CD14-positive monocyte (primary cell): ENCODE measurements around the gene FANCC. TPM values are rescaled to one million over a fixed set of nuclear protein-coding genes. Genes with fewer than 3 reads are reported as not detected.

Source experiments
- DNase-seq, 3 donors: peaks; one replicate each; pipeline ENCODE4 v3.0.0-alpha.2; 2011 to 2022
- H2AFZ ChIP-seq: 2 replicates; pipeline ENCODE4 v1.6.0; 2012; ENCODE audit warnings: mild to moderate bottlenecking, low read depth, low read length, inconsistent platforms; ENCODE audit not compliant: insufficient read depth, poor library complexity, severe bottlenecking
- H3K27ac ChIP-seq, 2 donors: 1 replicate in 1 of 2; 2 replicates in 1 of 2; pipeline ENCODE4 v1.5.1; 2012 to 2013; ENCODE audit warnings: low read length in 2 of 2, control low read depth in 1 of 2, inconsistent platforms in 1 of 2, low read depth in 1 of 2, mild to moderate bottlenecking in 1 of 2
- H3K27me3 ChIP-seq, 2 donors: one replicate each; pipeline versions ENCODE4 v1.6.0 to v1.6.1; 2011 to 2013; ENCODE audit warnings: low read length in 2 of 2; ENCODE audit not compliant: control insufficient read depth in 2 of 2, insufficient read depth in 2 of 2
- H3K36me3 ChIP-seq, 2 donors: replicated peaks in 1 of 2; 1 replicate in 1 of 2; 2 replicates in 1 of 2; pipeline versions ENCODE4 v1.5.1 to v1.6.1; 2012 to 2013; ENCODE audit warnings: low read length in 2 of 2, control low read depth in 1 of 2, inconsistent platforms in 1 of 2, mild to moderate bottlenecking in 1 of 2; ENCODE audit not compliant: insufficient read depth in 2 of 2, control insufficient read depth in 1 of 2
- H3K4me1 ChIP-seq, 2 donors: 1 replicate in 1 of 2; 2 replicates in 1 of 2; pipeline versions ENCODE4 v1.5.1 to v1.6.1; 2012 to 2013; ENCODE audit warnings: low read length in 2 of 2, control low read depth in 1 of 2, inconsistent platforms in 1 of 2, mild to moderate bottlenecking in 1 of 2, moderate library complexity in 1 of 2; ENCODE audit not compliant: insufficient read depth in 2 of 2, control insufficient read depth in 1 of 2
- H3K4me2 ChIP-seq: replicated peaks from 2 replicates; pipeline ENCODE3; 2012; ENCODE audit warnings: low read length, moderate library complexity, mild to moderate bottlenecking; ENCODE audit not compliant: poor library complexity, severe bottlenecking; ENCODE audit errors: extremely low read depth
- H3K4me3 ChIP-seq, 3 experiments: fragments of 200-600 bp in 1 of 3; sonication (generic) in 1 of 3; replicated peaks in 1 of 3; 1 replicate in 2 of 3; 2 replicates in 1 of 3; pipeline ENCODE4 v1.5.1; 2011 to 2013; ENCODE audit warnings: low read length in 3 of 3, mild to moderate bottlenecking in 3 of 3, control low read depth in 2 of 3, low read depth in 2 of 3, inconsistent platforms in 1 of 3, moderate library complexity in 1 of 3
- H3K79me2 ChIP-seq: 2 replicates; pipeline ENCODE4 v1.6.0; 2012; ENCODE audit warnings: mild to moderate bottlenecking, control low read depth, inconsistent platforms, low read length, moderate library complexity; ENCODE audit not compliant: insufficient read depth
- H3K9ac ChIP-seq: 2 replicates; pipeline ENCODE4 v1.6.0; 2017; ENCODE audit warnings: low read length, mild to moderate bottlenecking; ENCODE audit not compliant: insufficient read depth, poor library complexity, severe bottlenecking
- H3K9me3 ChIP-seq, 2 donors: replicated peaks in 1 of 2; 1 replicate in 1 of 2; 2 replicates in 1 of 2; pipeline versions ENCODE4 v1.5.1 to v1.6.1; 2012 to 2013; ENCODE audit warnings: low read length in 2 of 2, control low read depth in 1 of 2; ENCODE audit not compliant: control insufficient read depth in 1 of 2, insufficient read depth in 1 of 2
- H4K20me1 ChIP-seq: 2 replicates; pipeline ENCODE4 v1.6.0; 2012; ENCODE audit warnings: mild to moderate bottlenecking, low read length, control low read depth, moderate library complexity; ENCODE audit not compliant: insufficient read depth
- H3K27ac Mint-ChIP-seq, 7 donors: one replicate each; pipeline ENCODE4 v1.8.0; 2020; ENCODE audit warnings: mild to moderate bottlenecking in 7 of 7, mixed read lengths in 7 of 7, moderate library complexity in 6 of 7, inconsistent platforms in 2 of 7
- H3K27me3 Mint-ChIP-seq, 3 donors: one replicate each; pipeline ENCODE4 v1.8.0; 2021 to 2022; ENCODE audit warnings: low read depth in 3 of 3, mild to moderate bottlenecking in 3 of 3, mixed read lengths in 3 of 3, moderate library complexity in 3 of 3, inconsistent platforms in 1 of 3
- H3K36me3 Mint-ChIP-seq, 2 donors: one replicate each; pipeline ENCODE4 v1.8.0; 2020; ENCODE audit warnings: mixed read lengths in 2 of 2, inconsistent platforms in 1 of 2, mild to moderate bottlenecking in 1 of 2
- H3K4me1 Mint-ChIP-seq: one replicate; pipeline ENCODE4 v1.8.0; 2020; ENCODE audit warnings: mild to moderate bottlenecking, mixed read lengths
- H3K4me3 Mint-ChIP-seq, 2 donors: one replicate each; pipeline ENCODE4 v1.8.0; 2020; ENCODE audit warnings: mild to moderate bottlenecking in 2 of 2, mixed read lengths in 2 of 2, moderate library complexity in 1 of 2
- H3K9me3 Mint-ChIP-seq, 7 donors: one replicate each; pipeline ENCODE4 v1.8.0; 2020 to 2022; ENCODE audit warnings: mixed read lengths in 7 of 7, mild to moderate bottlenecking in 6 of 7, moderate library complexity in 6 of 7, inconsistent platforms in 2 of 7
- WGBS: methylation state at CpG from one replicate; pipeline ENCODE4 v1.1.5; 2013; ENCODE audit warnings: missing lambda C conversion rate; ENCODE audit not compliant: insufficient coverage; 5-methylcytosine and 5-hydroxymethylcytosine counted together
- intact Hi-C, 2 donors: fragments of 100-400 bp; cut with micrococcal nuclease; formaldehyde crosslinking; loops; one replicate each; pipeline versions ENCODE4 v1.15.0 to v1.15.1; 2023
- polyA plus RNA-seq, 3 donors: library from polyadenylated mRNA; depleted of rRNA in 1 of 3; unstranded in 2 of 3; stranded (reverse) in 1 of 3; fragments of 300-500 nt in 2 of 3; fragments of >200 nt in 1 of 3; fragmentation: Illumina TruSeq in 2 of 3; gene quantifications; 1 replicate in 2 of 3; 2 replicates in 1 of 3; pipeline ENCODE4 v1.2.3, GENCODE V29; 2012 to 2021
- TF ChIP-seq, protein P1 (sequence below): fragments of 200-600 bp; IDR thresholded peaks from one replicate; pipeline ENCODE4 v1.8.0; 2022; ENCODE audit warnings: antibody characterized with exemption, mild to moderate bottlenecking

FANCC gene
- polyA plus RNA-seq, 3 donors: 1.2 to 2.2 (median 1.5) TPM

DNA sequence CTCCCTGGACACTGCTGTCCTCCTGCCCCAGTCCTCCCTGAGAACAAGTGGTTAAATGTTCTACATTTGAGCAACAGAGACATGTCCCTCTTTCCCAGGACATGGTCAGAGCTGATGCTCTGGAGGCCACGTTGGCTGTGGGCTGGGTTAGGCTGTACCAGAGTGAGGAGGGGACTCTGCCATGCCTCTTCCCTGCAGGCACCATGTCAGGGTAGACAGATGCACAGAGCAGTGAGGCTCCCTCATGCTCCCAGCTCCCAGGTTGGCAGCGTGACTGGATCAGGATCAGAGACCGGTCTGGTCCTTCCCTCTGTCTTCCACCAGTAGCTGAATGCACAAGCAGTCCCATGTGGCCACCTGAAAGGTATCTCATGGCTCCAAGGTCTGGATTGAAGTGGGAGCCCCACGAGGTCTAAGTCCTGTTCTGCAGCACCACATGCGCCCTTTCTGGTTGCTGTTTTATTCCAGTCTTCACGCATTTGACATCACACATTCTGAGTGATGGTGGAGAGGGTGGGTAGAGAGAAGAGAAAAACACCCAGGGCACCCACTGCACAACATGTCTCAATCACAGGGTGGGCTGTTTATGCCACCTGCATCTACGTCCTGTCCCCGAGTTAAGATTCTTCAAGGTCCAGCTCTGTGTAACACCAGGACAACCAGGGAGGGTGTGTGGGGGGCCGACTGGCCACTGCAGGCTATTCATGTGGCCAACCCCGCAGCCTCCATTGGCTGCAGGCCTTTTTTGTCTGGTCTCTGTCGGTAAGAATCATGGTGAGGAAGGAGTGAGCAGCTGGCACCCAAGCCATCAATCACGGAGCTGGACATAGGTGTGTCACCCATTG, 204.9 kb downstream of the FANCC start:
- no peaks in the 10 kb centered on the region for H3K79me2 ChIP-seq
- Mint-ChIP-seq H3K27me3 (peaks cover 0 to 1% (median 0%) of the 10 kb centered on the region in 3 donors), H3K4me1 (no peaks in the 10 kb centered on the region), H3K36me3 (peaks cover 9 to 16% of the 10 kb centered on the region in 2 donors), H3K27ac (no peak overlapping the region), H3K9me3 (no peaks in the 10 kb centered on the region), H3K4me3 (no peak overlapping the region)
- H3K9ac ChIP-seq: no peak overlapping the region
- H3K4me3 ChIP-seq: no peak overlapping the region
- no peaks in the 10 kb centered on the region for H3K36me3 ChIP-seq
- H3K27me3 ChIP-seq: no peaks in the 10 kb centered on the region
- no peaks in the 10 kb centered on the region for H4K20me1 ChIP-seq
- no peak overlapping the region for H2AFZ ChIP-seq
- no peak for DNase-seq
- 98% methylated on average over 9 of the region's 12 CpGs for WGBS
- no peaks in the 10 kb centered on the region for H3K4me1 ChIP-seq
- H3K9me3 ChIP-seq: no peaks in the 10 kb centered on the region
- H3K27ac ChIP-seq: no peak overlapping the region
- intact Hi-C loops: no loop called here
- no peak overlapping the region for H3K4me2 ChIP-seq
- TF ChIP-seq, protein P1, sequence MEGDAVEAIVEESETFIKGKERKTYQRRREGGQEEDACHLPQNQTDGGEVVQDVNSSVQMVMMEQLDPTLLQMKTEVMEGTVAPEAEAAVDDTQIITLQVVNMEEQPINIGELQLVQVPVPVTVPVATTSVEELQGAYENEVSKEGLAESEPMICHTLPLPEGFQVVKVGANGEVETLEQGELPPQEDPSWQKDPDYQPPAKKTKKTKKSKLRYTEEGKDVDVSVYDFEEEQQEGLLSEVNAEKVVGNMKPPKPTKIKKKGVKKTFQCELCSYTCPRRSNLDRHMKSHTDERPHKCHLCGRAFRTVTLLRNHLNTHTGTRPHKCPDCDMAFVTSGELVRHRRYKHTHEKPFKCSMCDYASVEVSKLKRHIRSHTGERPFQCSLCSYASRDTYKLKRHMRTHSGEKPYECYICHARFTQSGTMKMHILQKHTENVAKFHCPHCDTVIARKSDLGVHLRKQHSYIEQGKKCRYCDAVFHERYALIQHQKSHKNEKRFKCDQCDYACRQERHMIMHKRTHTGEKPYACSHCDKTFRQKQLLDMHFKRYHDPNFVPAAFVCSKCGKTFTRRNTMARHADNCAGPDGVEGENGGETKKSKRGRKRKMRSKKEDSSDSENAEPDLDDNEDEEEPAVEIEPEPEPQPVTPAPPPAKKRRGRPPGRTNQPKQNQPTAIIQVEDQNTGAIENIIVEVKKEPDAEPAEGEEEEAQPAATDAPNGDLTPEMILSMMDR: no peak

DNA sequence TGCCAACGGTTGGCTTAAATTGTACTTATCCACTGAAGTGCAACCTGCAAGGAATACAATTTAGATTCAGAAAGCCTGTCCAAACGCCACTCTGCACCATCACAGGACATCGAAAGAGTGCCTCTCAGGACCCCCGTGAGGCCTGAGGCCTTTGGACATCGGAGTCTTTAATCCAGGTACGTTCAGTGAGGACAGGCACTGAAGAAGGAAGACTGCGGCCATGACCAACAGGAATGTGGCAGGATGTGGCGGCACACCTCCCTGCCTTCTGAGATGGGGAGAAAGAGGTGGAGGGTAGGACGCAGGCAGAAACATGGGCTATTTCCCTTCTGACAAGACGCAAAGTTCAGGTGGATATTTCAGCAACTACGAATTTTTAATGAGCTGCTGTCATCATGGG, 205.8 kb downstream of the FANCC start:
- DNase-seq: no peak
- no peaks in the 10 kb centered on the region for H3K79me2 ChIP-seq
- no peak overlapping the region for H2AFZ ChIP-seq
- H3K4me3 ChIP-seq: no peak overlapping the region
- peaks cover 0 to 6% of the 10 kb centered on the region in 2 donors for H3K36me3 ChIP-seq
- no peaks in the 10 kb centered on the region for H3K4me1 ChIP-seq
- TF ChIP-seq, protein P1: no peak
- Mint-ChIP-seq H3K9me3 (no peaks in the 10 kb centered on the region), H3K36me3 (peaks cover 13 to 14% of the 10 kb centered on the region in 2 donors), H3K27me3 (no peaks in the 10 kb centered on the region), H3K27ac (peak overlapping the region in 2 of 7 donors; percentile 2 to 59), H3K4me3 (no peak overlapping the region), H3K4me1 (no peaks in the 10 kb centered on the region)
- intact Hi-C loops: no loop called here
- 94% methylated on average over 11 of the region's 11 CpGs for WGBS
- no peaks in the 10 kb centered on the region for H3K27me3 ChIP-seq
- H3K27ac ChIP-seq: no peak overlapping the region
- no peaks in the 10 kb centered on the region for H4K20me1 ChIP-seq
- H3K4me2 ChIP-seq: no peak overlapping the region
- no peaks in the 10 kb centered on the region for H3K9me3 ChIP-seq
- no peak overlapping the region for H3K9ac ChIP-seq
